ENCODE measurements around the gene ARHGEF9. TPM values are rescaled to one million over a fixed set of nuclear protein-coding genes. Genes with fewer than 3 reads are reported as not detected.
A peak's percentile ranks its signal among the peaks of the same experiment; 100 is the strongest.

Gene ARHGEF9
- polyA plus RNA-seq, 2 of the 4 experiments (the other 2 are of a cell fraction): 6.8 to 15.4 TPM

DNA sequence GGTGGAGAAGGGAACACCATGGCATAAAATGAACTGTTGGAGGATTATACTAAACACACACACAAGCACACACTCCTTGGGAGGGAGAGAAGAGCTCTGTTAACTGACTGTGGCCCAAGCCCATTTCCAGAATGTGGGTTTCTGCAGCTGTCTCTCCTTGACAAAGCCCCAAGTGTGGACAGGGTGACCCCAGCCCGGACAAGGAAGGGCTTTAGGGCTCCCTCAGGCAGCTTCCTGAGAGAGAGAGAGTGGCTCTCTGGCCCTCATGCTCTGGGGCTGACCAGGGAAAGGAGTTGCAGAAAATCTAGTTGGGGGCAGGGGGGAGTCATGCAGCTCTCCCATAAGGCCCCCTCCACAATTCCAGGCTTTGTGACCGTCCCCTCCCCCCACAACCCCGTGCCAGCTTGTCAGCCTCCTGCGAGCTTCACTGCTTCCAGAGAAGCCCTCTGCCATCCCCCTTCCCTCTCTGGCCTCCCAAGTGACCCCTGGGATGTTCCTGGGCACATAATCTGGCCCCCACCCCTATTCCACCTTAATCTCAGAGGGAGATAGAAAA is 590 bp downstream of the ARHGEF9 start:
- no peaks in the 10 kb centered on the region for H3K9me3 ChIP-seq
- DNase-seq (ENCODE audit: low read depth in 1 of 2, low spot score in 1 of 2): no peak
- no peak overlapping the region for H3K27ac ChIP-seq
- TF ChIP-seq HOXB13 (CRISPR knock-in tag; IDR thresholded peaks at IDR 0.05; ENCODE audit: low read depth) (no peak), ESRRA (IDR thresholded peaks at IDR 0.05; ENCODE audit: borderline replicate concordance, low read length) (no peak), KDM1A (IDR thresholded peaks at IDR 0.05; ENCODE audit: low read depth) (no peak), RFX5 (IDR thresholded peaks at IDR 0.05) (no peak), GATA3 (IDR thresholded peaks at IDR 0.05; ENCODE audit: borderline replicate concordance) (no peak), ZNF302 (CRISPR knock-in tag; IDR thresholded peaks at IDR 0.05) (no peak), JUNB (IDR thresholded peaks at IDR 0.05) (no peak), PHF8 (IDR thresholded peaks at IDR 0.05; ENCODE audit: borderline replicate concordance, low read depth) (no peak), KDM5A (IDR thresholded peaks at IDR 0.05) (no peak), FOSL2 (IDR thresholded peaks at IDR 0.05) (no peak), FOSL2 (CRISPR knock-in tag; IDR thresholded peaks at IDR 0.05) (no peak), HDAC2 (IDR thresholded peaks at IDR 0.05) (no peak), FOSB (CRISPR knock-in tag; IDR thresholded peaks at IDR 0.05) (no peak)
- TF ChIP-seq, protein P1, sequence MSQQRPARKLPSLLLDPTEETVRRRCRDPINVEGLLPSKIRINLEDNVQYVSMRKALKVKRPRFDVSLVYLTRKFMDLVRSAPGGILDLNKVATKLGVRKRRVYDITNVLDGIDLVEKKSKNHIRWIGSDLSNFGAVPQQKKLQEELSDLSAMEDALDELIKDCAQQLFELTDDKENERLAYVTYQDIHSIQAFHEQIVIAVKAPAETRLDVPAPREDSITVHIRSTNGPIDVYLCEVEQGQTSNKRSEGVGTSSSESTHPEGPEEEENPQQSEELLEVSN (IDR thresholded peaks at IDR 0.05; ENCODE audit: borderline replicate concordance, low read depth): no peak
- TF ChIP-seq, protein P2, sequence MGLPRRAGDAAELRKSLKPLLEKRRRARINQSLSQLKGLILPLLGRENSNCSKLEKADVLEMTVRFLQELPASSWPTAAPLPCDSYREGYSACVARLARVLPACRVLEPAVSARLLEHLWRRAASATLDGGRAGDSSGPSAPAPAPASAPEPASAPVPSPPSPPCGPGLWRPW (IDR thresholded peaks at IDR 0.05): no peak
- TF ChIP-seq, protein P3, sequence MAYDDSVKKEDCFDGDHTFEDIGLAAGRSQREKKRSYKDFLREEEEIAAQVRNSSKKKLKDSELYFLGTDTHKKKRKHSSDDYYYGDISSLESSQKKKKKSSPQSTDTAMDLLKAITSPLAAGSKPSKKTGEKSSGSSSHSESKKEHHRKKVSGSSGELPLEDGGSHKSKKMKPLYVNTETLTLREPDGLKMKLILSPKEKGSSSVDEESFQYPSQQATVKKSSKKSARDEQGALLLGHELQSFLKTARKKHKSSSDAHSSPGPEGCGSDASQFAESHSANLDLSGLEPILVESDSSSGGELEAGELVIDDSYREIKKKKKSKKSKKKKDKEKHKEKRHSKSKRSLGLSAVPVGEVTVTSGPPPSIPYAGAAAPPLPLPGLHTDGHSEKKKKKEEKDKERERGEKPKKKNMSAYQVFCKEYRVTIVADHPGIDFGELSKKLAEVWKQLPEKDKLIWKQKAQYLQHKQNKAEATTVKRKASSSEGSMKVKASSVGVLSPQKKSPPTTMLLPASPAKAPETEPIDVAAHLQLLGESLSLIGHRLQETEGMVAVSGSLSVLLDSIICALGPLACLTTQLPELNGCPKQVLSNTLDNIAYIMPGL (CRISPR knock-in tag; IDR thresholded peaks at IDR 0.05; ENCODE audit: borderline replicate concordance): no peak
- ATAC-seq: no peak
- CTCF ChIA-PET: no interaction called here
- no peak overlapping the region for H3K4me2 ChIP-seq
- H3K4me3 ChIP-seq: no peak overlapping the region
- H3K4me1 ChIP-seq: no peaks in the 10 kb centered on the region
- WGBS (ENCODE audit: missing lambda C conversion rate): no CpG with 5 or more reads among the region's 4 CpGs
- no peak for FAIRE-seq
- POLR2A ChIA-PET: interaction anchor here (0.7 kb wide), 1 partner anchor 29 kb away, joined by 3 read pairs; no protein-coding TSS in a partner anchor

DNA sequence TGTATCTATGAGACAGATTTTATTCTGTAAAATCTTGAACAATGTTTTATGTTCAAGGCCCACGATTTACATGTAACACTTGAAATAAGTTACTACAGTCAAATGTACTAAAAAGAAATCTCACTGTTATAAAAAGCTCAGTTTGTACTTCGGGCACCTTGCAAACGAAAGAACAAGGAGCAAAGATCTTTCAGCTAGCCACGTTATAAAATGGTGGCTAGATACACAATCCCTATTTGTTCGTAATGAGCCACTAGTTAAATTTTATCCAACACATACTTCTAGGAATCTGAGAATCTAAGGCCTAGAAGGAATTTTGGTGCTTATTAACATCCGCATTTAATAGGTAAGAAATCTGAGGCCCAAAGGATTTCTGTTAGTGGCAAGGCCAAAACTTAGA is 2.5 kb downstream of the ARHGEF9 start:
- ATAC-seq (no peak), FAIRE-seq (peak; percentile 89), DNase-seq (ENCODE audit: low read depth in 1 of 2, low spot score in 1 of 2) (no peak)
- Histone ChIP-seq H3K9me3 (no peaks in the 10 kb centered on the region), H3K4me1 (no peaks in the 10 kb centered on the region), H3K4me3 (no peak overlapping the region), H3K4me2 (no peak overlapping the region), H3K27ac (no peak overlapping the region)
- WGBS (ENCODE audit: missing lambda C conversion rate): 37% methylated on average over 6 of the region's 6 CpGs
- ChIA-PET POLR2A (no interaction called here), CTCF (no interaction called here)
- no peak for TF ChIP-seq CBX8 (IDR thresholded peaks at IDR 0.05)
- no peak for TF ChIP-seq EHF (CRISPR knock-in tag; IDR thresholded peaks at IDR 0.05)
- TF ChIP-seq, protein P4, sequence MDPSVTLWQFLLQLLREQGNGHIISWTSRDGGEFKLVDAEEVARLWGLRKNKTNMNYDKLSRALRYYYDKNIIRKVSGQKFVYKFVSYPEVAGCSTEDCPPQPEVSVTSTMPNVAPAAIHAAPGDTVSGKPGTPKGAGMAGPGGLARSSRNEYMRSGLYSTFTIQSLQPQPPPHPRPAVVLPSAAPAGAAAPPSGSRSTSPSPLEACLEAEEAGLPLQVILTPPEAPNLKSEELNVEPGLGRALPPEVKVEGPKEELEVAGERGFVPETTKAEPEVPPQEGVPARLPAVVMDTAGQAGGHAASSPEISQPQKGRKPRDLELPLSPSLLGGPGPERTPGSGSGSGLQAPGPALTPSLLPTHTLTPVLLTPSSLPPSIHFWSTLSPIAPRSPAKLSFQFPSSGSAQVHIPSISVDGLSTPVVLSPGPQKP (IDR thresholded peaks at IDR 0.05; ENCODE audit: low read depth, low read length): no peak
- no peak for TF ChIP-seq SMC3 (IDR thresholded peaks at IDR 0.05)
- no peak for TF ChIP-seq NFE2L2 (conservative IDR thresholded peaks at IDR 0.05; ENCODE audit: low read length)

DNA sequence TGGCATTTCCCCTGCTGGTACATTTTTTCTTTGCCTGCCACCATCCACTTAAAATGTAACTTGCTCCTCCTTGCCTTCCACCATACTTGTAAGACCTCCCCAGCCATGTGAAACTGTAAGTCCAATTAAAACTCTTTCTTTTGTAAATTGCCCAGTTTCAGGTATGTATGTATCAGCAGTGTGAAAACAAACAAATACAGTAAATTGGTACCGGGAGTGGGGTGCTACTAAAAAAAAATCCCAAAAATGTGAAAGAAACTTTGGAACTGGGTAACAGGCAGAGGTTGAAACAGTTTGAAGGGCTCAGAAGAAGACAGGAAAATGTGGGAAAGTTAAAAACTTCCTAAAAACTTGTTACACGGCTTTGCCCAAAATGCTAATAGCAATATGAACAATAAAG is 16.3 kb downstream of the ARHGEF9 start:
- TF ChIP-seq HOXA7 (CRISPR knock-in tag; IDR thresholded peaks at IDR 0.05) (no peak), RNF2 (IDR thresholded peaks at IDR 0.05; ENCODE audit: borderline replicate concordance, low read depth) (no peak), MAZ (IDR thresholded peaks at IDR 0.05; ENCODE audit: borderline replicate concordance, low read depth, low read length) (no peak), HDAC2 (IDR thresholded peaks at IDR 0.05) (no peak), HOXB13 (CRISPR knock-in tag; IDR thresholded peaks at IDR 0.05; ENCODE audit: low read depth) (no peak), CHD2 (IDR thresholded peaks at IDR 0.05; ENCODE audit: low read length, partially characterized antibody) (no peak)
- ATAC-seq: no peak
- ChIA-PET CTCF (interaction anchor here (0.6 kb wide), 1 partner anchor 260 kb away, joined by 5 read pairs; no protein-coding TSS in a partner anchor), POLR2A (no interaction called here)
- no peak for FAIRE-seq
- Histone ChIP-seq H3K9me3 (0 out of 3 replicates have a peak, but pooled peaks cover 3% of the 10 kb centered on the region), H3K4me2 (no peak overlapping the region), H3K4me3 (no peak overlapping the region), H3K4me1 (no peaks in the 10 kb centered on the region), H3K27ac (no peak overlapping the region)
- 85% methylated on average over 2 of the region's 2 CpGs for WGBS (ENCODE audit: missing lambda C conversion rate)
- DNase-seq (ENCODE audit: low read depth in 1 of 2, low spot score in 1 of 2): no peak
